HEK293 (cell line): Measurements from ENCODE around the gene SCD.

Experiments
- CTCF ChIA-PET: fragments of 350-600 bp; formaldehyde crosslinking; extraction: SDS; loops from one replicate; lab custom pipeline; 2021; ENCODE audit warnings: antibody characterized with exemption; lab: Yijun Ruan, JAX
- POLR2A ChIA-PET: fragments of 300-600 bp; formaldehyde crosslinking; extraction: SDS; loops from one replicate; lab custom pipeline; 2020; ENCODE audit warnings: antibody characterized with exemption, inconsistent platforms; lab: Yijun Ruan, JAX
- H3K27ac ChIP-seq: fragments of 200-500 bp; sonication (Bioruptor generic); 2 replicates; pipeline ENCODE4 v1.5.1; 2014; ENCODE audit warnings: low read depth, low read length, control low read depth, inconsistent platforms; ENCODE audit errors: extremely low read depth
- H3K36me3 ChIP-seq, 2 experiments: fragments of 200-500 bp in 1 of 2; sonication (Bioruptor generic) in 1 of 2; 1 replicate in 1 of 2; 2 replicates in 1 of 2; pipeline ENCODE4 v1.5.1; 2014 to 2017; ENCODE audit warnings: inconsistent platforms in 2 of 2, low read length in 2 of 2; ENCODE audit not compliant: control insufficient read depth in 2 of 2, insufficient read depth in 1 of 2
- H3K4me1 ChIP-seq: fragments of 200-500 bp; sonication (Bioruptor generic); 2 replicates; pipeline ENCODE4 v1.5.1; 2014; ENCODE audit warnings: mild to moderate bottlenecking, low read length, inconsistent platforms; ENCODE audit not compliant: control insufficient read depth, insufficient read depth
- H3K4me3 ChIP-seq: 2 replicates; pipeline ENCODE4 v1.5.1; 2011; ENCODE audit warnings: low read depth, mild to moderate bottlenecking, control low read depth, low read length, moderate library complexity
- H3K9me3 ChIP-seq: fragments of 200-500 bp; sonication (Bioruptor generic); 2 replicates; pipeline ENCODE4 v1.5.1; 2014; ENCODE audit warnings: low read depth, low read length, inconsistent platforms; ENCODE audit not compliant: control insufficient read depth, insufficient read depth
- FEZF1 ChIP-seq: fragments of 450-650 bp; formaldehyde crosslinking; IDR thresholded peaks from 2 replicates; pipeline ENCODE4 v1.5.1; 2016; ENCODE audit warnings: missing biosample characterization, missing genetic modification characterization
- HOXA7 ChIP-seq: sonication (generic); formaldehyde crosslinking; IDR thresholded peaks from 2 replicates; pipeline ENCODE4 v1.8.1; 2022; ENCODE audit warnings: missing genetic modification reagents, borderline replicate concordance
- OVOL3 ChIP-seq: fragments of 450-650 bp; formaldehyde crosslinking; IDR thresholded peaks from 2 replicates; pipeline ENCODE4 v1.5.1; 2016; ENCODE audit warnings: missing biosample characterization, missing genetic modification characterization
- ZNF16 ChIP-seq: fragments of 450-650 bp; formaldehyde crosslinking; IDR thresholded peaks from 2 replicates; pipeline ENCODE4 v1.5.1; 2016; ENCODE audit warnings: low read depth, missing biosample characterization, missing genetic modification characterization
- ZNF169 ChIP-seq: fragments of 450-650 bp; formaldehyde crosslinking; IDR thresholded peaks from 2 replicates; pipeline ENCODE4 v1.5.1; 2016; ENCODE audit warnings: missing biosample characterization, missing genetic modification characterization
- ZNF239 ChIP-seq: fragments of 450-650 bp; formaldehyde crosslinking; IDR thresholded peaks from 2 replicates; pipeline ENCODE4 v1.5.1; 2016; ENCODE audit warnings: missing biosample characterization, missing genetic modification characterization
- ZNF510 ChIP-seq: fragments of 450-650 bp; formaldehyde crosslinking; IDR thresholded peaks from 2 replicates; pipeline ENCODE4 v1.5.1; 2018; ENCODE audit warnings: mild to moderate bottlenecking, missing genetic modification characterization, missing biosample characterization; ENCODE audit not compliant: insufficient replicate concordance
- ZNF518A ChIP-seq: fragments of 450-650 bp; formaldehyde crosslinking; conservative IDR thresholded peaks from 2 replicates; pipeline ENCODE4 v1.5.1; 2016; ENCODE audit warnings: low read depth, missing biosample characterization, missing genetic modification characterization
- ZNF677 ChIP-seq: fragments of 450-650 bp; IDR thresholded peaks from 2 replicates; pipeline ENCODE4 v1.5.0; 2018; ENCODE audit warnings: missing biosample characterization, mild to moderate bottlenecking, missing genetic modification characterization, moderate library complexity
- ZSCAN16 ChIP-seq: fragments of 450-650 bp; formaldehyde crosslinking; IDR thresholded peaks from 2 replicates; pipeline ENCODE4 v1.5.1; 2016; ENCODE audit warnings: missing biosample characterization, missing genetic modification characterization
- TF ChIP-seq, protein P1 (sequence below): fragments of 450-650 bp; formaldehyde crosslinking; IDR thresholded peaks from 2 replicates; pipeline ENCODE4 v1.5.1; 2016; ENCODE audit warnings: missing biosample characterization, missing genetic modification characterization
- TF ChIP-seq, protein P2 (sequence below): fragments of 450-650 bp; formaldehyde crosslinking; IDR thresholded peaks from 2 replicates; pipeline ENCODE4 v1.5.1; 2016; ENCODE audit warnings: missing biosample characterization, missing genetic modification characterization, low read depth
- TF ChIP-seq, protein P3 (sequence below): fragments of 450-650 bp; formaldehyde crosslinking; IDR thresholded peaks from 2 replicates; pipeline ENCODE4 v1.5.1; 2016; ENCODE audit warnings: missing biosample characterization, missing genetic modification characterization

The SCD gene

GRCh38 chr10:100318207-100318606, 28.8 kb upstream of the SCD start:
- H3K36me3 ChIP-seq = no peaks in the 10 kb centered on the region
- ChIA-PET POLR2A (no interaction called here), CTCF (interaction anchor here (0.6 kb wide), 1 partner anchor 317 kb away, joined by 3 read pairs; no protein-coding TSS in a partner anchor)
- H3K4me3 ChIP-seq = no peak overlapping the region
- TF ChIP-seq ZNF169 (no peak), FEZF1 (tag by site-specific recombination) (peak; percentile 26; the same call in 1 of the 2 replicates)
- no peak overlapping the region for H3K27ac ChIP-seq
- H3K4me1 ChIP-seq = no peaks in the 10 kb centered on the region
- H3K9me3 ChIP-seq = no peaks in the 10 kb centered on the region

DNA sequence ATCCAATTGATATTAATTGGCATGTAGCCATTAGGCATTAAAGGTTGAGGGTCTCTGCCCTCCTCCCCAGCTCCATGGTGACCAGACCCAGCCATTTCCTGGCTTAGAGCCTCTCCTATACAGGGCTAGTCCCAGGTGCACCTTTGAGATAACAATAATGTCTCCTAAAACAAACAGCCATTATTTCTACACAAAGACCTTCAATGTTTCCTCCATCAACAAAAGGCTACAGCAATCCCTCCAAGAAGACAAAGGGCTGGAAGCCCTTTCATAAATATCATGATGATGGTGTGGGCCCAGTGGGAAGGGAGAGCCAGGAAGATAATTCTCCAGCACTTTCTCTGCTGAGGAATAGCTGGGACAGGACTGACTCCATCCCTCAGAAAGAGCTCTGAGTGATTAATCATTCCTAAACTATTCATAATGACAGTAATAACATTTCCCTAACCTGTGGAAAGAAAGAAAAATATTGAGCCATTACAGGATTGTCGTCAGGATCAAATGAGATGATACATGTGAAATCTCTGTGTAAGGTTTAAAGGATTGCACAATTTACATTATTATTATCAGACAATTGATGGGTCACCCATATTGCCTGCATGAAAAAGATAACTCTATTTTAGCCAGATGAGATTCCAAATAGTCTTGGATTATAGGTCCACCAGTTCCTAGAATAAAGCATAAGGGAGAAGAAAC, 27.2 kb upstream of the SCD start:
- H3K4me3 ChIP-seq = no peak overlapping the region
- no peaks in the 10 kb centered on the region for H3K4me1 ChIP-seq
- ChIA-PET CTCF (interaction anchor here (0.9 to 1.4 kb wide), 2 partner anchors 20 to 163 kb away, joined by 3 to 4 read pairs; no protein-coding TSS in a partner anchor), POLR2A (no interaction called here)
- no peaks in the 10 kb centered on the region for H3K9me3 ChIP-seq
- no peak overlapping the region for H3K27ac ChIP-seq
- no peaks in the 10 kb centered on the region for H3K36me3 ChIP-seq
- TF ChIP-seq ZNF510 (tag by site-specific recombination) = no peak
- TF ChIP-seq, protein P1, sequence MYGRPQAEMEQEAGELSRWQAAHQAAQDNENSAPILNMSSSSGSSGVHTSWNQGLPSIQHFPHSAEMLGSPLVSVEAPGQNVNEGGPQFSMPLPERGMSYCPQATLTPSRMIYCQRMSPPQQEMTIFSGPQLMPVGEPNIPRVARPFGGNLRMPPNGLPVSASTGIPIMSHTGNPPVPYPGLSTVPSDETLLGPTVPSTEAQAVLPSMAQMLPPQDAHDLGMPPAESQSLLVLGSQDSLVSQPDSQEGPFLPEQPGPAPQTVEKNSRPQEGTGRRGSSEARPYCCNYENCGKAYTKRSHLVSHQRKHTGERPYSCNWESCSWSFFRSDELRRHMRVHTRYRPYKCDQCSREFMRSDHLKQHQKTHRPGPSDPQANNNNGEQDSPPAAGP (tag by site-specific recombination) = no peak
- TF ChIP-seq ZNF518A (tag by site-specific recombination) = no peak
- no peak for TF ChIP-seq ZSCAN16 (tag by site-specific recombination)
- TF ChIP-seq, protein P2, sequence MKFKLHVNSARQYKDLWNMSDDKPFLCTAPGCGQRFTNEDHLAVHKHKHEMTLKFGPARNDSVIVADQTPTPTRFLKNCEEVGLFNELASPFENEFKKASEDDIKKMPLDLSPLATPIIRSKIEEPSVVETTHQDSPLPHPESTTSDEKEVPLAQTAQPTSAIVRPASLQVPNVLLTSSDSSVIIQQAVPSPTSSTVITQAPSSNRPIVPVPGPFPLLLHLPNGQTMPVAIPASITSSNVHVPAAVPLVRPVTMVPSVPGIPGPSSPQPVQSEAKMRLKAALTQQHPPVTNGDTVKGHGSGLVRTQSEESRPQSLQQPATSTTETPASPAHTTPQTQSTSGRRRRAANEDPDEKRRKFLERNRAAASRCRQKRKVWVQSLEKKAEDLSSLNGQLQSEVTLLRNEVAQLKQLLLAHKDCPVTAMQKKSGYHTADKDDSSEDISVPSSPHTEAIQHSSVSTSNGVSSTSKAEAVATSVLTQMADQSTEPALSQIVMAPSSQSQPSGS (tag by site-specific recombination) = no peak
- TF ChIP-seq ZNF677 = no peak
- no peak for TF ChIP-seq ZNF16 (tag by site-specific recombination)
- no peak for TF ChIP-seq ZNF239 (tag by site-specific recombination)
- no peak for TF ChIP-seq OVOL3 (tag by site-specific recombination)

DNA sequence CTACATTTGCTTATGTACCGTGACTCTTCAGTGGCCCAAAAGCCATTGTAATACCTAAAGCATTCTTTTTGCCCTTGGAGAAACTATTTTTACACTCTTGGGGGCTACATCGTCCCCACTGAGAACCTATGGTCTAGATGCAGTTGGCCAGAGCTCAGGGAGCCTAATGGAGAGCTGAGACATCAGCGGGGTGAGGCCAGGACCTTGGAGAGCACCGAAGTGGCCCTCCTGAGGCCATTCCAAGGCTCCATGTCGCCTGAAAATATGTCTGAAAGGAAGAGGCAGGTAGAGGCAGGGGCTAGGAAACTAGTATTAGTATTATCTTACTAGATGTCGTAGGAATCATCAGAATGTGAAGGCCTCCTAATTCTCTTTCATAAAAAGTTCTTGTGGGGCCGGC, 21.9 kb upstream of the SCD start:
- TF ChIP-seq, protein P3, sequence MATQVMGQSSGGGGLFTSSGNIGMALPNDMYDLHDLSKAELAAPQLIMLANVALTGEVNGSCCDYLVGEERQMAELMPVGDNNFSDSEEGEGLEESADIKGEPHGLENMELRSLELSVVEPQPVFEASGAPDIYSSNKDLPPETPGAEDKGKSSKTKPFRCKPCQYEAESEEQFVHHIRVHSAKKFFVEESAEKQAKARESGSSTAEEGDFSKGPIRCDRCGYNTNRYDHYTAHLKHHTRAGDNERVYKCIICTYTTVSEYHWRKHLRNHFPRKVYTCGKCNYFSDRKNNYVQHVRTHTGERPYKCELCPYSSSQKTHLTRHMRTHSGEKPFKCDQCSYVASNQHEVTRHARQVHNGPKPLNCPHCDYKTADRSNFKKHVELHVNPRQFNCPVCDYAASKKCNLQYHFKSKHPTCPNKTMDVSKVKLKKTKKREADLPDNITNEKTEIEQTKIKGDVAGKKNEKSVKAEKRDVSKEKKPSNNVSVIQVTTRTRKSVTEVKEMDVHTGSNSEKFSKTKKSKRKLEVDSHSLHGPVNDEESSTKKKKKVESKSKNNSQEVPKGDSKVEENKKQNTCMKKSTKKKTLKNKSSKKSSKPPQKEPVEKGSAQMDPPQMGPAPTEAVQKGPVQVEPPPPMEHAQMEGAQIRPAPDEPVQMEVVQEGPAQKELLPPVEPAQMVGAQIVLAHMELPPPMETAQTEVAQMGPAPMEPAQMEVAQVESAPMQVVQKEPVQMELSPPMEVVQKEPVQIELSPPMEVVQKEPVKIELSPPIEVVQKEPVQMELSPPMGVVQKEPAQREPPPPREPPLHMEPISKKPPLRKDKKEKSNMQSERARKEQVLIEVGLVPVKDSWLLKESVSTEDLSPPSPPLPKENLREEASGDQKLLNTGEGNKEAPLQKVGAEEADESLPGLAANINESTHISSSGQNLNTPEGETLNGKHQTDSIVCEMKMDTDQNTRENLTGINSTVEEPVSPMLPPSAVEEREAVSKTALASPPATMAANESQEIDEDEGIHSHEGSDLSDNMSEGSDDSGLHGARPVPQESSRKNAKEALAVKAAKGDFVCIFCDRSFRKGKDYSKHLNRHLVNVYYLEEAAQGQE (tag by site-specific recombination) = peak; percentile 97
- no peak for TF ChIP-seq HOXA7 (CRISPR knock-in tag)
- no peaks in the 10 kb centered on the region for H3K4me1 ChIP-seq
- no peaks in the 10 kb centered on the region for H3K36me3 ChIP-seq
- POLR2A ChIA-PET = no interaction called here
- H3K9me3 ChIP-seq = no peaks in the 10 kb centered on the region
- H3K27ac ChIP-seq = no peak overlapping the region
- no peak overlapping the region for H3K4me3 ChIP-seq
- CTCF ChIA-PET = interaction anchor here (0.5 to 1.3 kb wide), 3 partner anchors 13 to 335 kb away, joined by 3 to 12 read pairs (median 8); no protein-coding TSS in a partner anchor
